Right atrium auricular region (tissue), 2 donors: ENCODE results near the gene C8G. TPM values are rescaled to one million over a fixed set of nuclear protein-coding genes. Genes with fewer than 3 reads are reported as not detected.

Experiments
- DNase-seq: peaks from one replicate; pipeline ENCODE4 v3.0.0-alpha.2; 2019; ENCODE audit warnings: low spot score
- H3K27ac ChIP-seq, 2 donors: fragments of 200-600 bp; sonication (generic); 1 replicate in 1 of 2; 2 replicates in 1 of 2; pipeline ENCODE4 v1.5.1; 2016 to 2019
- H3K27me3 ChIP-seq, 2 donors: fragments of 200-600 bp; sonication (generic); one replicate each; pipeline versions ENCODE4 v1.5.1 to v1.6.0; 2017 to 2019
- H3K36me3 ChIP-seq: fragments of 200-600 bp; sonication (generic); one replicate; pipeline ENCODE4 v1.5.1; 2016
- H3K4me1 ChIP-seq, 2 donors: fragments of 200-600 bp; sonication (generic); one replicate each; pipeline versions ENCODE4 v1.5.1 to v1.6.0; 2017 to 2019
- H3K4me3 ChIP-seq, 2 donors: fragments of 200-600 bp; sonication (generic); 1 replicate in 1 of 2; 2 replicates in 1 of 2; pipeline ENCODE4 v1.5.1; 2017 to 2019; ENCODE audit warnings: mild to moderate bottlenecking in 1 of 2, moderate library complexity in 1 of 2
- H3K9me3 ChIP-seq, 2 donors: fragments of 200-600 bp; sonication (generic); one replicate each; pipeline ENCODE4 v1.5.1; 2019
- CTCF ChIP-seq, 2 donors: fragments of 200-600 bp; sonication (generic); IDR thresholded peaks; one replicate each; pipeline ENCODE4 v1.5.1; 2019; ENCODE audit warnings: antibody characterized with exemption in 2 of 2
- total RNA-seq, 2 donors: library from RNA; depleted of rRNA; stranded (reverse); fragments of >200 nt; gene quantifications; one replicate each; pipeline ENCODE4 v1.1.0, GENCODE V29; 2016

Gene C8G
- total RNA-seq, 2 donors from 2014 or later: not detected

- no peak for DNase-seq
Measured at GRCh38 chr9:136965771-136966484, 20.9 kb downstream of the C8G start.

GRCh38 chr9:136968333-136969127 lies 23.5 kb downstream of the C8G start:
- Histone ChIP-seq H3K4me3 (no peak overlapping the region), H3K4me1 (peaks cover 0 to 25% of the 10 kb centered on the region in 2 donors), H3K27ac (no peak overlapping the region), H3K36me3 (no peaks in the 10 kb centered on the region), H3K27me3 (no peaks in the 10 kb centered on the region), H3K9me3 (no peaks in the 10 kb centered on the region)
- no peak for TF ChIP-seq CTCF (IDR thresholded peaks at IDR 0.05)
- DNase-seq: no peak

More at GRCh38 chr9:136965771-136966484, 20.9 kb downstream of the C8G start:
- H3K27ac ChIP-seq: no peak overlapping the region
- H3K9me3 ChIP-seq: no peaks in the 10 kb centered on the region
- H3K4me3 ChIP-seq: no peak overlapping the region
- no peaks in the 10 kb centered on the region for H3K27me3 ChIP-seq
- no peak for TF ChIP-seq CTCF (IDR thresholded peaks at IDR 0.05)
- H3K36me3 ChIP-seq: no peaks in the 10 kb centered on the region
- peaks cover 0 to 27% of the 10 kb centered on the region in 2 donors for H3K4me1 ChIP-seq

- DNase-seq: no peak
- Histone ChIP-seq H3K4me3 (no peak overlapping the region), H3K27me3 (no peaks in the 10 kb centered on the region), H3K9me3 (no peaks in the 10 kb centered on the region), H3K36me3 (no peaks in the 10 kb centered on the region), H3K4me1 (peaks cover 0 to 27% of the 10 kb centered on the region in 2 donors), H3K27ac (no peak overlapping the region)
- no peak for TF ChIP-seq CTCF (IDR thresholded peaks at IDR 0.05)
Measured at GRCh38 chr9:136969150-136969549, 24.1 kb downstream of the C8G start.

GRCh38 chr9:136969774-136970173 lies 24.7 kb downstream of the C8G start:
- H3K4me3 ChIP-seq: no peak overlapping the region
- H3K27ac ChIP-seq: no peak overlapping the region
- TF ChIP-seq CTCF (IDR thresholded peaks at IDR 0.05): no peak
- H3K27me3 ChIP-seq: no peaks in the 10 kb centered on the region
- peaks cover 0 to 28% of the 10 kb centered on the region in 2 donors for H3K4me1 ChIP-seq
- no peak for DNase-seq
- H3K9me3 ChIP-seq: no peaks in the 10 kb centered on the region
- no peaks in the 10 kb centered on the region for H3K36me3 ChIP-seq

- TF ChIP-seq CTCF (IDR thresholded peaks at IDR 0.05): no peak
- Histone ChIP-seq H3K4me3 (no peak overlapping the region), H3K9me3 (no peaks in the 10 kb centered on the region), H3K4me1 (peaks cover 0 to 34% of the 10 kb centered on the region in 2 donors), H3K36me3 (no peaks in the 10 kb centered on the region), H3K27ac (no peak overlapping the region), H3K27me3 (no peaks in the 10 kb centered on the region)
- DNase-seq: no peak
Measured at GRCh38 chr9:136970361-136970760, 25.3 kb downstream of the C8G start.
